Measurements from ENCODE around the gene PKD2L1.

DNA sequence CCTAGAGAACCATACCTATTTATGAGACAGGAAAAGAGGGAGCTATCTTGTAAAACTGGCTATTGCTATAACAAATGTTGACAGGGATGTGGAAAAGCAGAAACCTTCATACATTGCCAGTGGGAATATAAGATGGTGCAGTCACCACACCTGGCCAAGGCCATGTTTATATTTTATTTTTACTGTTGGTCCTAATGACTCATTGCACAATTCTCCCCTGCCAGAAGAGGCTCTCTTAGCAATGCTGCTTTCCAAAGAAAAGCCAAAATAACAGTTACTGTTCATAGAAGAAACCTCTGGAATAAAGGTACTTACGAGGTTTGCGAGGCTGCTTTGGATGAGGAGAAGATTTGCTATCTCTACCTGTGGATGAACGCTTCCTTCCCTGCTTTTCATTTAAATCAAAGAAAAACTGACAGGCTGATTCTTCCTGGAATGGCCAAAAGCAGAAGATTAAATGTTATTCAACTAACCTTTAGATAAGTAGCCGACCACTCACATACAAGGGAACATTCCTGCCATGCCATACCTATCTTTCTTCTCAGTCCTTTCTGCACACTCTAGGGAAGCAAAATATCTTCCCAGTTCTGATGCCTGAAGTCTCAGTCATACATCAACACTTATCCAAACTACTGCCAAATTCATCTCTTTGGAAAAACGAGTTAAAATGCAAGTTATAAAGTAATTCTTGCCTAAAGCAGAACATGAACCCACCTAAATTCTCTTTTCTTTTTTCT is 84.4 kb downstream of the PKD2L1 start:
- TF ChIP-seq, protein P1, sequence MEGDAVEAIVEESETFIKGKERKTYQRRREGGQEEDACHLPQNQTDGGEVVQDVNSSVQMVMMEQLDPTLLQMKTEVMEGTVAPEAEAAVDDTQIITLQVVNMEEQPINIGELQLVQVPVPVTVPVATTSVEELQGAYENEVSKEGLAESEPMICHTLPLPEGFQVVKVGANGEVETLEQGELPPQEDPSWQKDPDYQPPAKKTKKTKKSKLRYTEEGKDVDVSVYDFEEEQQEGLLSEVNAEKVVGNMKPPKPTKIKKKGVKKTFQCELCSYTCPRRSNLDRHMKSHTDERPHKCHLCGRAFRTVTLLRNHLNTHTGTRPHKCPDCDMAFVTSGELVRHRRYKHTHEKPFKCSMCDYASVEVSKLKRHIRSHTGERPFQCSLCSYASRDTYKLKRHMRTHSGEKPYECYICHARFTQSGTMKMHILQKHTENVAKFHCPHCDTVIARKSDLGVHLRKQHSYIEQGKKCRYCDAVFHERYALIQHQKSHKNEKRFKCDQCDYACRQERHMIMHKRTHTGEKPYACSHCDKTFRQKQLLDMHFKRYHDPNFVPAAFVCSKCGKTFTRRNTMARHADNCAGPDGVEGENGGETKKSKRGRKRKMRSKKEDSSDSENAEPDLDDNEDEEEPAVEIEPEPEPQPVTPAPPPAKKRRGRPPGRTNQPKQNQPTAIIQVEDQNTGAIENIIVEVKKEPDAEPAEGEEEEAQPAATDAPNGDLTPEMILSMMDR (conservative IDR thresholded peaks at IDR 0.05; ENCODE audit: low read depth, low read length): no peak
- TF ChIP-seq EZH2 (IDR thresholded peaks at IDR 0.05; ENCODE audit: low read length, unreplicated experiment): no peak
